WERI-Rb-1 (cell line): ENCODE measurements around the gene BCL2.

ENCODE experiments used
- DNase-seq: peaks from one replicate; pipeline ENCODE4 v3.0.0-alpha.2; 2020
- H3K27ac ChIP-seq: fragments of 250-450 bp; sonication (Bioruptor Pico); 2 replicates; pipeline ENCODE4 v1.5.1; 2020; ENCODE audit warnings: mild to moderate bottlenecking, moderate library complexity
- H3K27me3 ChIP-seq: fragments of 250-450 bp; sonication (Bioruptor Pico); 2 replicates; pipeline ENCODE4 v1.5.1; 2021; ENCODE audit warnings: mild to moderate bottlenecking, low read depth, moderate library complexity; ENCODE audit not compliant: insufficient read depth, severe bottlenecking
- H3K36me3 ChIP-seq: fragments of 250-450 bp; sonication (Bioruptor Pico); 2 replicates; pipeline ENCODE4 v1.5.1; 2020; ENCODE audit warnings: mild to moderate bottlenecking, moderate library complexity
- H3K4me3 ChIP-seq: 2 replicates; pipeline ENCODE4 v1.5.1; 2011; ENCODE audit warnings: low read depth, mild to moderate bottlenecking, control low read depth, low read length
- H3K9me3 ChIP-seq: fragments of 250-450 bp; sonication (Bioruptor Pico); 2 replicates; pipeline ENCODE4 v1.5.1; 2021; ENCODE audit warnings: mild to moderate bottlenecking, moderate library complexity; ENCODE audit not compliant: severe bottlenecking
- TF ChIP-seq, protein P1 (sequence below): IDR thresholded peaks from 2 replicates; pipeline ENCODE4 v1.5.1; 2011; ENCODE audit warnings: low read depth, mild to moderate bottlenecking, control low read depth, inconsistent platforms, low read length

BCL2 gene

DNA sequence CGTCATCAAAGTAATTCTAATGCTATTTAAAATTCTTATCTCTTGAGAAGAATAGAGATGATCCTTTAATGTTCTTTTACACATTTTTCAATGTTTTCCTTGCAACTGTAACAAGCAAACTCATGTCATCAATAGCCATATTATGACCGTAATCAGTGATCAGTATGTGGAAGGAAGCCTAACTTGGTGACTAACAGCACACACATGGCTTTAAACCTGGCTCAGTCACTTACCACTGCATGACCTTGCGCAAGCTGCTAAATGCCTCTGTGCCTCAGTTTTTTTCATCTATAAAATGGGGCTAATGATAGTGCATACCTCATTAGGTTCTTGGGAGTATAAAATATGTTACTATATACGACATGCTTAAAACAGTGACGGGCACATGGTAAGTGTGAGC lies 149.7 kb downstream of the BCL2 start:
- no peaks in the 10 kb centered on the region for H3K36me3 ChIP-seq
- H3K9me3 ChIP-seq = no peaks in the 10 kb centered on the region
- DNase-seq = no peak
- no peaks in the 10 kb centered on the region for H3K27me3 ChIP-seq
- TF ChIP-seq, protein P1, sequence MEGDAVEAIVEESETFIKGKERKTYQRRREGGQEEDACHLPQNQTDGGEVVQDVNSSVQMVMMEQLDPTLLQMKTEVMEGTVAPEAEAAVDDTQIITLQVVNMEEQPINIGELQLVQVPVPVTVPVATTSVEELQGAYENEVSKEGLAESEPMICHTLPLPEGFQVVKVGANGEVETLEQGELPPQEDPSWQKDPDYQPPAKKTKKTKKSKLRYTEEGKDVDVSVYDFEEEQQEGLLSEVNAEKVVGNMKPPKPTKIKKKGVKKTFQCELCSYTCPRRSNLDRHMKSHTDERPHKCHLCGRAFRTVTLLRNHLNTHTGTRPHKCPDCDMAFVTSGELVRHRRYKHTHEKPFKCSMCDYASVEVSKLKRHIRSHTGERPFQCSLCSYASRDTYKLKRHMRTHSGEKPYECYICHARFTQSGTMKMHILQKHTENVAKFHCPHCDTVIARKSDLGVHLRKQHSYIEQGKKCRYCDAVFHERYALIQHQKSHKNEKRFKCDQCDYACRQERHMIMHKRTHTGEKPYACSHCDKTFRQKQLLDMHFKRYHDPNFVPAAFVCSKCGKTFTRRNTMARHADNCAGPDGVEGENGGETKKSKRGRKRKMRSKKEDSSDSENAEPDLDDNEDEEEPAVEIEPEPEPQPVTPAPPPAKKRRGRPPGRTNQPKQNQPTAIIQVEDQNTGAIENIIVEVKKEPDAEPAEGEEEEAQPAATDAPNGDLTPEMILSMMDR = no peak
- no peak overlapping the region for H3K27ac ChIP-seq
- H3K4me3 ChIP-seq = no peak overlapping the region

DNA sequence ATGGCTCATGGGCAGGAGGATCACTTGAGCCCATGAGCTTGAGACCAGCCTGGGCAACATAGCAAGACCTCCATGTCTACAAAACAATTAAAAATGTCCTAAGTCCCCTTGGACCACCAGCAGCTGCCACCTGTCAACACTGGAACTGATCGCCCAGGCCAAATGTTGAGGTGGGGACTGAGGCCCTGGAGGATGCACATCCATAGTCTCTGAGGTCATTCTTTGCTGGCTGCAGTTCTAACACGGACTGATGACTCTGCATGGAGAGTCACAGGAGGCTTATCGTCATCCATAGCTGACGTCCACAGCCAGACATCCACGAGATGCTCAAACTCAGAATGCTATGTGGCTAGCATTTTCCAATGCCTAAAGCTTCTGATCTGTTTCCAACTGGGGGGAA lies 151.3 kb downstream of the BCL2 start:
- Histone ChIP-seq H3K27me3 (no peaks in the 10 kb centered on the region), H3K4me3 (no peak overlapping the region), H3K9me3 (no peaks in the 10 kb centered on the region), H3K27ac (no peak overlapping the region), H3K36me3 (no peaks in the 10 kb centered on the region; the same call in 1 of the 2 replicates)
- TF ChIP-seq, protein P1 = no peak
- no peak for DNase-seq

DNA sequence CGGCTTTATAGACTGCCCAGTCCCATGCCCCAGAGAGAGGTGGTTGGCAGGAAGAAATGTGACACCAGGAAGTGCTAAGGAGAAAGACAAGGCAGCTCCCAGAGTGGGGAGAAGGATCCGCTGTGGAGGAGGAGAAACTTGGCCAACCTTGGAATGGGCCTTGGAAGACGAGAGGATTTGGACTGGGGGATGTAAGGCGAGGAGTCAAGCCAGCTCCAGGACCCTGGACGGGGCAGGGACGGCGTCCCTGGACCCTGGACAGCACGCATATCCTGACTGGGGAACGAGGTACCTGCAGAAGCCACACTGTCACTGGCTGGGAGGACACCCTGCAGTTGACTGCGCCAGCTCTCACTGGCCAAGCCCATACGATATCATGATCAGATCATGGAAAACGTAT lies 153.4 kb downstream of the BCL2 start:
- DNase-seq = no peak
- TF ChIP-seq, protein P1 = no peak
- H3K36me3 ChIP-seq = no peaks in the 10 kb centered on the region; the same call in 1 of the 2 replicates
- H3K27me3 ChIP-seq = no peaks in the 10 kb centered on the region
- no peaks in the 10 kb centered on the region for H3K9me3 ChIP-seq
- no peak overlapping the region for H3K4me3 ChIP-seq
- H3K27ac ChIP-seq = no peak overlapping the region

DNA sequence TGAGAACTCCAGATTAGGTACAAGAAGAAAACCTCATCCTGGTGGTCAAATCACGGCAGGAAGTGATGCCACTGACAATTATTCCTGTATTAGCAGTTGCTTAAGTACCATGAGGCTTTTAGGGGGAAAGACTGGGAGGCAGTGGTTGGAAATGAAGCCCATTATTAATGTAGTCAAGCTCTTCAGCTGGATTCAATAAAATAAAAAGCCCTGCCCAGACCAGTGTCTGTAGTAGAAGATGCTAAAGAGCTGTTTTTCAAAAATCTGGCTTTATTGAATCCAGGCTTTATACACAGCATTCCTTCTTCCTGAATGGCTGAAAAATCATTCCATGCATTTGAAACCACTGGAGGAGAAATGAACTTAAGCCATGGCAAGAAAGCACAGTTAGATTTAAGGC lies 155.2 kb downstream of the BCL2 start:
- no peaks in the 10 kb centered on the region for H3K9me3 ChIP-seq
- H3K4me3 ChIP-seq = no peak overlapping the region
- H3K27me3 ChIP-seq = no peaks in the 10 kb centered on the region
- DNase-seq = no peak
- H3K27ac ChIP-seq = no peak overlapping the region
- no peaks in the 10 kb centered on the region; the same call in 1 of the 2 replicates for H3K36me3 ChIP-seq
- TF ChIP-seq, protein P1 = no peak

DNA sequence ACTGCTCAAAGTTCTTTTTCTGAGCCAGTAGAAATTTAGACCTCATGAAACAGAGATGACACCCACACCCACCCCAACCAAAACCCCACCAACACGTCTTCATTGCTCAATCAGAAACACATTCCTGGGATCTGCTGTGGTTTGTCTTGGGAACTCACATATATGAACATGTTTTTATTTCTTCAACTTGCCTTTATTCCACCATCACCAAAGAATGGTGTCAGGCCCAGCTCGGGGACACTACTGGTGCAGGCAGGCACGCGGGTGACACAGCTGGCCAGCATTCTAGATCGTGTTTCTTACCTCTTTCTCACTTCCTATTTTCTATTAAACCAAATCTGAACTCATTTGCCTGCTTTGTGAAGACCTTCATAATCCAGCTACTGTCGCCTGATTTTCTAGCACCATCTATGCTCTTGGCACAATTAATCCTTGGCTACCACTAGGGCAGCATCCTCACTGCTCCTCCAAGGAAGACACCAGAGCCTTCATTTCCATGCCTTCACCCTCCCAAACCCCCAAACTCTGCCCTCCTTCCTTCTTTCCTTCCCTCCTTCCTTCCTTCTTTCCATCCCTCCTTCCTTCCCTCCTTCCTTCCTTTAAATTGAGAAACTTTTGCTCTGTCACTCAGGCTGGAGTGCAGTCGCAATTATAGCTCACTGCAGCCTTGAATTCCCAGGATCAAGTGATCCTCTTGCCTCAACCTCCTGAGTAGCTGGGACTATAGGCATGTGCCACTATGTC lies 157.1 kb downstream of the BCL2 start:
- no peak for DNase-seq
- H3K9me3 ChIP-seq = no peaks in the 10 kb centered on the region
- no peaks in the 10 kb centered on the region for H3K27me3 ChIP-seq
- H3K4me3 ChIP-seq = no peak overlapping the region
- H3K27ac ChIP-seq = no peak overlapping the region
- no peaks in the 10 kb centered on the region; the same call in 1 of the 2 replicates for H3K36me3 ChIP-seq
- TF ChIP-seq, protein P1 = no peak

DNA sequence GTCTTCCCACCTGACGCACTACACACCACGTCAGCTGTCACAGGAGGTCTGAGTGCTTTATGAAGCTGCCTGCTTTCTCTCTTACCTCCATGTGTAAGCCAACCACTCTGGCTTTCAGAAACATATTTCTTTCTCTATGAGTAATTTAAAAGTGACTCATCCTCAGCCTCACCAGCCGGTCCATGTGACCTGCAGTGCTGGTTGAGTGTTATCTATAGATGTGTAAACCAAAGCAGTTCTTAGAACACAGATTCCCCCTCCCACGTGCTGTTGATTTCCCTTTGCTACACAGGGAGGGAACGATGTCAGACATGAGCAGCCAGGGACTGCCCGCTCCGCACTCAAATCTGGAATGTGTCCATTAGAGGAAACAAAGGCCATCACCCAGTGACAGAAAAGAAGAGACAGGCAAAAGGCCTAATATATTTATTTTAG lies 157.8 kb downstream of the BCL2 start:
- TF ChIP-seq, protein P1 = no peak
- H3K27ac ChIP-seq = no peak overlapping the region
- H3K4me3 ChIP-seq = no peak overlapping the region
- no peaks in the 10 kb centered on the region for H3K9me3 ChIP-seq
- no peaks in the 10 kb centered on the region; the same call in 1 of the 2 replicates for H3K36me3 ChIP-seq
- no peak for DNase-seq
- no peaks in the 10 kb centered on the region for H3K27me3 ChIP-seq
